GM23338 (cell line): ENCODE measurements around the gene S100A8. TPM values are rescaled to one million over a fixed set of nuclear protein-coding genes. Genes with fewer than 3 reads are reported as not detected.

Experiments used
- ATAC-seq: fragments of 200-7000 bp; cut with Tn5 transposase; 3 replicates; pipeline ENCODE4 v1.9.1; 2020
- DNase-seq: peaks from one replicate; pipeline ENCODE4 v3.0.0-alpha.2; 2015; ENCODE audit warnings: low spot score
- H2AFZ ChIP-seq: fragments of 200-600 bp; sonication (generic); 2 replicates; pipeline ENCODE4 v1.8.0; 2016; ENCODE audit warnings: antibody characterized with exemption, mild to moderate bottlenecking, moderate library complexity
- H3F3A ChIP-seq: fragments of 200-600 bp; sonication (generic); replicated peaks from 2 replicates; pipeline ENCODE4 v1.8.0; 2017; ENCODE audit warnings: antibody characterized with exemption, mixed run types, low read depth
- H3K27ac ChIP-seq: fragments of 200-600 bp; sonication (generic); 2 replicates; pipeline ENCODE4 v1.6.1; 2016; ENCODE audit warnings: low read depth
- H3K27me3 ChIP-seq: fragments of 200-600 bp; sonication (generic); 2 replicates; pipeline ENCODE4 v1.8.0; 2016; ENCODE audit warnings: mild to moderate bottlenecking, mixed run types, moderate library complexity; ENCODE audit not compliant: insufficient read depth
- H3K36me3 ChIP-seq: fragments of 200-600 bp; sonication (generic); 2 replicates; pipeline ENCODE4 v1.8.0; 2016; ENCODE audit warnings: mild to moderate bottlenecking; ENCODE audit not compliant: insufficient read depth
- H3K4me1 ChIP-seq: fragments of 200-600 bp; sonication (generic); 2 replicates; pipeline ENCODE4 v1.8.0; 2016; ENCODE audit warnings: mild to moderate bottlenecking, moderate library complexity; ENCODE audit not compliant: insufficient read depth
- H3K4me2 ChIP-seq: fragments of 200-600 bp; sonication (generic); 2 replicates; pipeline ENCODE4 v1.7.1; 2017; ENCODE audit warnings: mixed run types
- H3K4me3 ChIP-seq: fragments of 200-600 bp; sonication (generic); 2 replicates; pipeline ENCODE4 v1.6.1; 2016; ENCODE audit warnings: mixed run types
- H3K79me2 ChIP-seq: fragments of 200-600 bp; sonication (generic); replicated peaks from 2 replicates; pipeline ENCODE4 v1.8.0; 2017; ENCODE audit warnings: mild to moderate bottlenecking; ENCODE audit not compliant: insufficient read depth
- H3K9me2 ChIP-seq: fragments of 200-600 bp; sonication (generic); 2 replicates; pipeline ENCODE4 v1.8.0; 2017; ENCODE audit not compliant: insufficient read depth
- H4K20me1 ChIP-seq: fragments of 200-600 bp; sonication (generic); replicated peaks from 2 replicates; pipeline ENCODE4 v1.8.0; 2017; ENCODE audit warnings: mild to moderate bottlenecking; ENCODE audit not compliant: insufficient read depth
- H3K27ac Mint-ChIP-seq: 2 replicates; pipeline ENCODE4 v1.8.0; 2020; ENCODE audit warnings: inconsistent platforms, mild to moderate bottlenecking, moderate library complexity, mixed read lengths
- H3K27me3 Mint-ChIP-seq: 3 replicates; pipeline ENCODE4 v1.8.0; 2022; ENCODE audit warnings: low read depth, mild to moderate bottlenecking, moderate library complexity, mixed read lengths, inconsistent platforms; ENCODE audit not compliant: insufficient read depth, poor library complexity
- H3K36me3 Mint-ChIP-seq: 3 replicates; pipeline ENCODE4 v1.8.0; 2021; ENCODE audit warnings: low read depth, mild to moderate bottlenecking, inconsistent platforms, moderate library complexity, mixed read lengths
- H3K4me1 Mint-ChIP-seq: 3 replicates; pipeline ENCODE4 v1.8.0; 2020; ENCODE audit warnings: mild to moderate bottlenecking, inconsistent platforms, mixed read lengths
- H3K4me3 Mint-ChIP-seq: 3 replicates; pipeline ENCODE4 v1.8.0; 2021; ENCODE audit warnings: moderate library complexity, mild to moderate bottlenecking, inconsistent platforms, mixed read lengths
- H3K9me3 Mint-ChIP-seq: 3 replicates; pipeline ENCODE4 v1.8.0; 2020; ENCODE audit warnings: moderate library complexity, mild to moderate bottlenecking, inconsistent platforms, mixed read lengths
- EZH2 ChIP-seq: fragments of 200-600 bp; sonication (generic); IDR thresholded peaks from one replicate; pipeline ENCODE4 v1.8.0; 2017; ENCODE audit warnings: antibody characterized with exemption, mild to moderate bottlenecking, low read depth; ENCODE audit not compliant: unreplicated experiment
- EZH2phosphoT487 ChIP-seq: fragments of 200-600 bp; sonication (generic); IDR thresholded peaks from one replicate; pipeline ENCODE4 v1.8.1; 2018; ENCODE audit warnings: antibody characterized with exemption; ENCODE audit not compliant: unreplicated experiment
- JUNB ChIP-seq: IDR thresholded peaks from one replicate; pipeline ENCODE4 v1.6.1; 2016; ENCODE audit warnings: antibody characterized with exemption; ENCODE audit not compliant: unreplicated experiment
- NANOG ChIP-seq: IDR thresholded peaks from 2 replicates; pipeline ENCODE4 v1.6.1; 2016; ENCODE audit warnings: antibody characterized with exemption, borderline replicate concordance
- ZNF462 ChIP-seq: fragments of 250-450 bp; sonication (Bioruptor Pico); IDR thresholded peaks from 2 replicates; pipeline ENCODE4 v1.5.0; 2020; ENCODE audit warnings: mild to moderate bottlenecking, moderate library complexity
- polyA plus RNA-seq: library from polyadenylated mRNA; unstranded; fragments of >200 nt; fragmentation: Nextera tagmentation; extraction: Ambion mirVana; gene quantifications from 2 replicates; pipeline ENCODE4 v1.2.1, GENCODE V29; 2016
- total RNA-seq: library from RNA; depleted of rRNA; stranded (reverse); fragments of >200 nt; shearing (Covaris generic); gene quantifications from 2 replicates; pipeline ENCODE4 v1.2.3, GENCODE V29; 2014

The S100A8 gene
- total and polyA plus RNA-seq, 2 experiments from 2014 or later = not detected

GRCh38 chr1:153392258-153392657, 1.4 kb upstream of the S100A8 start (continued):
- TF ChIP-seq EZH2 = no peak
- no peak for TF ChIP-seq JUNB
- no peak for TF ChIP-seq NANOG
- TF ChIP-seq ZNF462 (CRISPR knock-in tag) = no peak
- no peak for TF ChIP-seq EZH2phosphoT487

- H3K27ac Mint-ChIP-seq = no peak overlapping the region
- no peaks in the 10 kb centered on the region for H3K9me3 Mint-ChIP-seq
- H4K20me1 ChIP-seq = no peaks in the 10 kb centered on the region
- peaks cover 2% of the 10 kb centered on the region; the same call in 1 of the 3 replicates for H3K4me1 Mint-ChIP-seq
- DNase-seq (no peak), ATAC-seq (no peak)
- H3K36me3 ChIP-seq = no peaks in the 10 kb centered on the region
- H3K36me3 Mint-ChIP-seq = no peaks in the 10 kb centered on the region
- H3K4me3 Mint-ChIP-seq = no peak overlapping the region
- H3K27me3 Mint-ChIP-seq = peaks cover 2% of the 10 kb centered on the region
- no peaks in the 10 kb centered on the region for H3K27me3 ChIP-seq
- no peak overlapping the region for H2AFZ ChIP-seq
- no peaks in the 10 kb centered on the region for H3F3A ChIP-seq
- no peak overlapping the region for H3K4me3 ChIP-seq
- no peak overlapping the region for H3K27ac ChIP-seq
- no peaks in the 10 kb centered on the region for H3K4me1 ChIP-seq
- TF ChIP-seq EZH2 = no peak
- H3K79me2 ChIP-seq = no peaks in the 10 kb centered on the region
- no peak overlapping the region for H3K4me2 ChIP-seq
- 0 out of 2 replicates have a peak, but pooled peaks cover 3% of the 10 kb centered on the region for H3K9me2 ChIP-seq
Observed at GRCh38 chr1:153389973-153390879, 647 bp downstream of the S100A8 start.
